NCI-H2196 treated with DMSO at 0.1 percent for 48 hours (cell line): ENCODE measurements around the gene MITF.

Experiments
- DNase-seq: peaks from one replicate; lab custom pipeline; 2025; ENCODE audit not compliant: unreplicated experiment; lab: John Stamatoyannopoulos, UW

The MITF gene

GRCh38 chr3:69725994-69726571, 13.2 kb upstream of the MITF start:
- DNase-seq = no peak

GRCh38 chr3:69729147-69729919, 9.9 kb upstream of the MITF start:
- no peak for DNase-seq

GRCh38 chr3:69731080-69731479, 8.2 kb upstream of the MITF start:
- no peak for DNase-seq

- no peak for DNase-seq
These were observed 3.4 kb upstream of the MITF start for GRCh38 chr3:69735893-69736292.

- DNase-seq = no peak
These were observed 1.9 kb upstream of the MITF start for GRCh38 chr3:69737392-69737791.

- no peak for DNase-seq
These were observed 949 bp upstream of the MITF start for GRCh38 chr3:69738315-69738714.

- no peak for DNase-seq
These were observed 433 bp upstream of the MITF start for GRCh38 chr3:69738859-69739203.

- no peak for DNase-seq
These were observed 1.1 kb downstream of the MITF start for GRCh38 chr3:69740103-69741021.

GRCh38 chr3:69741032-69741767, 1.9 kb downstream of the MITF start:
- no peak for DNase-seq

- DNase-seq = no peak
These were observed 3.1 kb downstream of the MITF start for GRCh38 chr3:69742391-69742790.

- no peak for DNase-seq
These were observed 5.0 kb downstream of the MITF start for GRCh38 chr3:69743975-69744906.

GRCh38 chr3:69745505-69745904, 6.2 kb downstream of the MITF start:
- DNase-seq = no peak

- DNase-seq = no peak
These were observed 6.9 kb downstream of the MITF start for GRCh38 chr3:69746119-69746518.

- no peak for DNase-seq
These were observed 8.4 kb downstream of the MITF start for GRCh38 chr3:69747511-69748258.

- DNase-seq = no peak
These were observed 9.2 kb downstream of the MITF start for GRCh38 chr3:69748503-69748902.

GRCh38 chr3:69749461-69749860, 10.2 kb downstream of the MITF start:
- no peak for DNase-seq

- DNase-seq = no peak
These were observed 11.3 kb downstream of the MITF start for GRCh38 chr3:69750549-69750948.

- no peak for DNase-seq
These were observed 11.8 kb downstream of the MITF start for GRCh38 chr3:69751074-69751476.

GRCh38 chr3:69752241-69752640, 13.0 kb downstream of the MITF start:
- DNase-seq = no peak
